AG09309 (cell line): ENCODE results near the gene MEMO1.

Source experiments
- DNase-seq: peaks from one replicate; pipeline ENCODE4 v3.0.0-alpha.2; 2010; ENCODE audit warnings: low read depth
- H3K4me3 ChIP-seq: 2 replicates; pipeline ENCODE4 v1.5.1; 2011; ENCODE audit warnings: mild to moderate bottlenecking, low read depth, low read length, moderate library complexity; ENCODE audit not compliant: control insufficient read depth
- CTCF ChIP-seq: IDR thresholded peaks from 2 replicates; pipeline ENCODE4 v1.5.1; 2011; ENCODE audit warnings: mild to moderate bottlenecking, low read depth, low read length, inconsistent platforms; ENCODE audit not compliant: insufficient read depth, control insufficient read depth; ENCODE audit errors: missing control alignments

The MEMO1 gene

GRCh38 chr2:32008805-32009515 is 1.8 kb downstream of the MEMO1 start:
- DNase-seq = no peak
- H3K4me3 ChIP-seq = peak overlapping the region; percentile 81
- TF ChIP-seq CTCF = no peak

- TF ChIP-seq CTCF = no peak
- no peak overlapping the region for H3K4me3 ChIP-seq
- no peak for DNase-seq
Observed at GRCh38 chr2:32007121-32007391, 3.8 kb downstream of the MEMO1 start.

GRCh38 chr2:32005371-32005976 is 5.3 kb downstream of the MEMO1 start:
- H3K4me3 ChIP-seq = no peak overlapping the region
- DNase-seq = no peak
- no peak for TF ChIP-seq CTCF

DNA sequence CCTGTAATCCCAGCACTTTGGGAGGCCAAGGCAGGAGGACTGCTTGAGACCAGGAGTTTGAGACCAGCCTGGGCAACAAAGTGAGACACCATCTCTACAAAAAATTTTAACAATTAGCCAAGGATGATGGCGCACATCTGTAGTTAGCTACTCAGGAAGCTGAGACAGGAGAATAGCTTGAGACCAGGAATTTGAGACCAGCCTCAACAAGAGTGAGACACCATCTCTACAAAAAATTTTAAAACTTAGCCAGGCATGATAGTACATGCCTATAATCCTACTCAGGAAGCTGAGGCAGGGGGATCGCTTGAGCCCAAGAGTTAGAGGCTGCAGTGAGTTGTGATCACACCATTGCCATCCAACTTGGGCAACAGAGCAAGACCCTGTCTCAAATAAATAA is 7.0 kb downstream of the MEMO1 start:
- TF ChIP-seq CTCF = no peak
- H3K4me3 ChIP-seq = no peak overlapping the region
- DNase-seq = no peak

- no peak for DNase-seq
- no peak for TF ChIP-seq CTCF
- H3K4me3 ChIP-seq = no peak overlapping the region
Observed at GRCh38 chr2:32002406-32002805, 8.4 kb downstream of the MEMO1 start.

DNA sequence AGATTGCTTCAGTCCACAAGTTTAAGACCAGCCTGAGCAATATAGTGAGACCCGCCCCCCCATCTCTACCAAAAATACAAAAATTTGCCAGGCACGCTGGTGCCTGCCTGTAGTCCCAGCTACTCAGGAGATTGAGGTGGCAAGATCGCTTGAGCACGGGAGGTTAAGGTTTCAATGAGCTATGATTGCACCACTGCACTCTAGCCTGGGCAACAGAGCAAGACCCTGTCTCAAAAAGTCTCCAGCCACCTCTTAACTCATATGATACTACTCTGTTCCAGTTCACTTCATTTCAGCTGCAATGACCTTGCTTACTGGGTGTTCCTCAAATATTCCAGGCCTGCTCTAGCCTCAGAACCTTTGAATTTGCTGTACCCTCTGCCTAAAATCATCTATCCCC is 11.4 kb downstream of the MEMO1 start:
- no peak for DNase-seq
- TF ChIP-seq CTCF = no peak
- H3K4me3 ChIP-seq = no peak overlapping the region
